HG03354 (cell line): Measurements from ENCODE around the gene CACNA1C.
"Not testable (repeated sequence)": the region's sequence is repeated elsewhere in the genome, so short reads cannot be mapped to it uniquely, and the experiment has no call there.

ENCODE experiments used
- ATAC-seq: cut with Tn5 transposase; IDR thresholded peaks from one replicate; pipeline ENCODE4 v1.9.1; 2021; ENCODE audit warnings: mild to moderate bottlenecking; ENCODE audit not compliant: unreplicated experiment, poor library complexity, severe bottlenecking

CACNA1C gene

DNA sequence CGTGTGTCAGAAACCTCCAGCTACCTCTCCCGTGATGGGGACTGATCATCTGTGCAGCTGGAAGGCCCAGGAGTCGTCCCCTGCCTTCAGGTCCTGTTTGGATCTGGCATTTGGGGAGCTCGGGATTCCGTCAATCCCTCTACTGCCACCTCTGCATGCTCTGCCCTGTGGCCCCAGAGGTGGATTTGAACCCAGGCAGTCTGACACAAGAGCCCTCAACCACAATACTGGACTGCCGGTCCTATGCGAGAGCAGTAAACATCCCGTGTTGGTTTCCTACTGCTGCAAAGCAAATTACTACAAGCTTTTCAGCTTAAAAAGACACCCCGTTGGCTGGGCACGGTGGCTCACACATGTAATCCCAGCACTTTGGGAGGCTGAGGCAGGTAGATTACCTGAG lies 620.1 kb downstream of the CACNA1C start:
- no peak for ATAC-seq

DNA sequence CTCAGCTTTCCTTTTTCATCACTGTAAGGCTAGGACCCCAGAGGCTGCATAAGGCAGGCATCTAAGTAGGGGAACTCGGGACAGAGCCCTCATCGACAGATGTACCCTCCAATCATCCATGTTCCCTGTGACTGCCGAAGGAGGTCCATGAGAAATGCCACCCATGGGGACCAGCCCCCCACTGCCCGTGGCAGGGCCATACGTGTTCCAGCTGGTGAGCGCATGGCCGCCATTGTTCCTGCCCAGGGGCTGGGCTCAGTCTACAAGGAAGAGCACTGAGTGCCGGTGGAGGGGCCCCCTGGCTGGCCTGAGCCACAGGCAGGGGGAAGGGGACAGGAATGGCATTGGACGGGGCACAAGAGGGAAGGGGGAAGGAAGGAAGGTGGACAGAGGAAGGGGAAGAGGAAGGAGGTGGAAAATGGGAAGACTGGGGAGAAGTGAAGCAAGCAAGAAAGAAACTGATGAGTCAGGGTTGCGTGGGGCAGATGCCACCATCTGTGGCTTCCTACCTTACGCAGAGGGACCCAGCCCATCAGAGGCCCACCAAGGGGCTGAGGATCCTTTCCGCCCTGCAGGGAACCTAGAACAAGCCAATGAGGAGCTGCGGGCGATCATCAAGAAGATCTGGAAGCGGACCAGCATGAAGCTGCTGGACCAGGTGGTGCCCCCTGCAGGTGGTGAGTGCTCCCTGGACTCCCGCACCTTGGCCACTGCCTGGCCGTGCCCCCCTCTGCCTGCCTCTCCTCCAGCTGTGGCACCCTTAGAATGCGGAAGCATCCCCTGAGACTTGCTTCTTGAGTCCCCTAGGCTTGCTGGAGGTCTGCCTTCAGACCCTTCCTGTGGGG lies 621.4 kb downstream of the CACNA1C start:
- ATAC-seq: no peak

DNA sequence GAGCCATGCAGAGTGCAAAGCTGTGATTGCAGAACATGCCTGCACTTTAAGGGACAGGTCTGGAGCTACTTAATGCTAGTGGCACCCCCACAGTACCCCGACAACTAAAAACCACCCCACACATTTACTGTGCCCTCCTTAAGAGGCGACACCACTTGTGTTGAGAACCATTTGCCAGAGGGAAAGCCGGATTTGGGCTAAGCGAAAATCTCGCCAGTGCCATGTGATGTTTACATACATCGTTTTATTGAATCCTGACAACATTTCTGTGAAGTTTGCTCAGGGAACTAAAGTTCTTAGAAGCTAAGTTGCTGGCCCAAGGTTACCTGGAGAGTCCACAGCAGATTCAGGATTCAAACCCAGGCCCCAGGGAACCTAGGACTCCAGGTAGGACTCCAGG lies 623.0 kb downstream of the CACNA1C start:
- ATAC-seq: no peak

DNA sequence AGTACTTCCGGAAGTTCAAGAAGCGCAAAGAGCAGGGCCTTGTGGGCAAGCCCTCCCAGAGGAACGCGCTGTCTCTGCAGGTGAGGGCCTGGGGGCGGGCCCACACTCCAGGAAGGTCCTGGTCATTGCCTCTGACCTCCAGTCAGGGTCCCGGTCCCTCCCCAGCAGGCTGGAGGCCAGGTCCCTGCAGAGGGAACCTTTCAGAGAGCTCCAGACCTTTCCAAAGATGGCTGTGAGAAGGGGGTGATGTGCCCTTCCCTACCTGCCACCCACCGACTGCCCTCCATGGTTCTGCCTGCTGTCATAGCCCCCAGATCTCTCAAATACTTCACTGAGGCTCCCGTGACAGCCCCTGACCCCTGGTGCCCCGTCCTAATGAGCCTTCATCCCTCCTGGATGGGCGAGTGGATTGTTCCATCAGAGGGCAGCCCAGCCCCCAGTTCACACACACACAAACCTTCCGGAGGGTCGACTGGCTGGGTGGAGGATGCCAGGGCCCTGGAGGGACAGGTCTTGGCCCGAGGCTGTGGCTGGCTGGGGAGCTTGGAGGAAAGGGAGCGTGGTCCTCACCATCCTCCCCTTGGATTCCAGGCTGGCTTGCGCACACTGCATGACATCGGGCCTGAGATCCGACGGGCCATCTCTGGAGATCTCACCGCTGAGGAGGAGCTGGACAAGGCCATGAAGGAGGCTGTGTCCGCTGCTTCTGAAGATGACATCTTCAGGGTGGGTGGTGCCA lies 624.5 kb downstream of the CACNA1C start:
- ATAC-seq: no peak

DNA sequence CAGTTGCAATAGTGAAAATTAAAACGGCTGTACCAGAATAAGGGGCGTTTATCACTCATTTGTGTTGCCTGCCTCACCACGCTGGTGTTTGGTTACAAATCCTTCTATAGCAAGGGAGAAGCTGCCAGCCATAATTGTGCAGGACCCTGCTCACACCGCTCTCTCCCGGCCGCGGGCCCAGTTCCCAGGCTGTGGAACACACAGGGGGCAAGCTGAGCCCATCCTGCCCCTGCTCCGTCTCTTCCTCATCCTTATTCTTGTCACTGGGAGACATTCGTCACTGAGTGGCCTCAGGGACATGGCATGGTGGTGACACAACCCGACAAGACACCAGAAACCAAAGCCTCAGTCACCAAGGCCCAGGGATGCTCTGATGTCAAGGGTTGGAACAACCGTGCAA lies 625.6 kb downstream of the CACNA1C start:
- no peak for ATAC-seq

DNA sequence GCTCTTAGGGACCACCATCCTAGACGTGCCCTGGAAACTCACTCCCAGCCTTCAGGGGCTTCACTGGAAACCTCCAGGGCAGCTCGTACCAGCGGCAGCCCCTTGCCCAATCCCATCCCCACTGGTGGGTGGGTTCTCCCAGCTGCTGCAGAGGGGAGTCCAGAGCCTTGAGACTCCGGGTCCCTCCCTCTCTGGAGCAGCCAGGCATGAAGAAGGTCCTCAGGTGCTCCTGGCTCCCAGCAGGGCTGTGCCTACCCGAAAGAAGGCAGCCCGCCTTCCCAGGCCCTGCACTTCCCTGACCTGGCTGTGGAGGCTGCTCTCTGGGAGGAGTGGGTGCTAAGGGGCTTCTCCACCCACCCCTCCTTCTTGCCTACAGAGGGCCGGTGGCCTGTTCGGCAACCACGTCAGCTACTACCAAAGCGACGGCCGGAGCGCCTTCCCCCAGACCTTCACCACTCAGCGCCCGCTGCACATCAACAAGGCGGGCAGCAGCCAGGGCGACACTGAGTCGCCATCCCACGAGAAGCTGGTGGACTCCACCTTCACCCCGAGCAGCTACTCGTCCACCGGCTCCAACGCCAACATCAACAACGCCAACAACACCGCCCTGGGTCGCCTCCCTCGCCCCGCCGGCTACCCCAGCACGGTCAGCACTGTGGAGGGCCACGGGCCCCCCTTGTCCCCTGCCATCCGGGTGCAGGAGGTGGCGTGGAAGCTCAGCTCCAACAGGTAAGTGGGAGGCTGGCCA lies 626.5 kb downstream of the CACNA1C start:
- ATAC-seq: no peak

DNA sequence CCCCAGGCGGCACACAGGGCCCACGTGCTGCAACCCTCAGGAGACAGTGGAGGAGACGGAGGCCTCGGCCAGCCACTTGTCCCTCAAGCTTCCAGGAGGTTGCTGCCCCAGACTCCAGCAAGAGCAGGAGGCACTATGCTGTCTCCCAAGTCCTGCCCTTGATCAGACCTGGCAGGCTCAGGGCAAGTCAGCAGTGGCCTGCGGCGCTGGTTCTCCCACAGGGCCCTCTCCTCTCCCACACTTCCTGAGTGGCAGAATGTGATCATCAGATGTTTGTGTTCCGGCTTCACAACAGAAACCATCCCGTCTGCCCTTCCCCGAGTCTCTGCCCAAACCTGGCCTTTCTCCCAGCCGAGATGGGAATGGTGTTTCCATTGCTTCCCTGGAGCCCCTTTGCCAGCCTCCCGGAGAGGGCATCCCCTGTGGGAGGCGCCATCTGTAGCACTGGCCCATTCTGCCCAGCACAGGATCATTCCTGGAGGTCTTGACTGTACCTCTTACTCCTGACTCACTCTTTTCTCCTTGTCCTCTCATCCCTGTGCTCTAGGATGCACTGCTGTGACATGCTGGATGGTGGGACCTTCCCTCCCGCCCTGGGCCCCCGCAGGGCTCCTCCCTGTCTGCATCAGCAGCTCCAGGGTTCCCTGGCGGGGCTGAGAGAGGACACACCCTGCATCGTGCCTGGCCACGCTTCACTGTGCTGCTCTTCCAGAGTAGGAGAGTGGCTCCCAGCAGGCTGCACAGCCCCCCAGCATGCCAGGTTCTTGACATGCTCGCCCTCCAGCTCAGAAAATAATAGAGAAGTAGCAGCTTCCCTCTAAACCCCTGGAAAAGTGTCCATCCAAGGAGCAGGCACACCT lies 627.3 kb downstream of the CACNA1C start:
- ATAC-seq: no peak

DNA sequence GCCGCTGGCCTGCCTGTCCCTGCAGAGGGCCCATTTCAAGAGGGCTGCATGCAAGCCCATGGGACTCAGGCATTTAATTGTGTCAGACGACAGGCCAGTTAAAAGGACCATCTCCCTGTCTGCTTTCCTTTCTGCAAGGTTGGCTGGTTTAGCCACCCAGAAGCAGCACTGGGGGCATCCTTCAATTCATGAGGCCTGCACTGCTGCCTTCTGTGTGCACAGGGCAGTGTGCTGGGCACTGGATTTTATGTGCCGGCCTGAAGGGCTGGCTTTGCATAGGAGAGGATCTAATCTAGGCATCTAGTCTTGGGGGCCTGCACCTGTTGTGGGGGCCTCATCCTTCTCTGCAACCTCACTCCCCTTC lies 627.9 kb downstream of the CACNA1C start:
- no peak for ATAC-seq

DNA sequence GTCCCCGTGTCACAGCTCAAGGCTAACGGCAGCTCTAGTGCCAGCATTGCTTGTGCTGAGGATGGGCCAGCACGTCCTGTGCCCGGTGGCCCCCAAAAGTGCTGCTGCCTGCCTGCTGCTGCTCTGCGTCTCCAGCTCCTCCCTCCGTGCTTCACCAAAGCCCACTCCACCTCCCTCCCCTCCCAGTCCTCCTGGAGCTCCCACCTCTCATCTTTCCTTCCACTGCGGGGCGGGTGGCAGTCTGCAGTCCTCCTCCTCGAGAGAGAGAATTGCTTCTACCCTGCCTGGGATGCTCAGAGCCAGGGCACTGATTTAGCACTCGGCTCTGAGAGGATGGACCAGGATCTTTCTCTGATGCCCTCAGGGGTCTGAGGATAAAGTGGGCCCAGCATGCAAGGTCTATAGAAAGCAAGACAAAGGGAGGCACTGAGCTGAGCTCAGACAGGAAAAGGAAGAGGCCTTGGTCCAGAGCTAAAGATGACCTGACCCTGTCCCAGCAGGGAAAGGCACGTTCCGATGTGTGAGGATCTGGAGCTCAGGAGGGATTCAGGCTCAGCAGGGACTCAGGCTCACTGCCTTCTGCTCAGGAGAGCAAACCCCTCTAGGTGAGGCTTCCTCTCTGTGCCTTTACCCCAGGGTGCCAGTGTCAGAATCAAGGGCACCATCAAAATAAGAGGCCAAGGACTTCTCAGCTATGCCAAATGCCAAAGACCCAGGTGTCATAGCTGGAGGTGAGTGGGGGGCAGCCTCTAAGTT lies 628.8 kb downstream of the CACNA1C start:
- no peak for ATAC-seq

DNA sequence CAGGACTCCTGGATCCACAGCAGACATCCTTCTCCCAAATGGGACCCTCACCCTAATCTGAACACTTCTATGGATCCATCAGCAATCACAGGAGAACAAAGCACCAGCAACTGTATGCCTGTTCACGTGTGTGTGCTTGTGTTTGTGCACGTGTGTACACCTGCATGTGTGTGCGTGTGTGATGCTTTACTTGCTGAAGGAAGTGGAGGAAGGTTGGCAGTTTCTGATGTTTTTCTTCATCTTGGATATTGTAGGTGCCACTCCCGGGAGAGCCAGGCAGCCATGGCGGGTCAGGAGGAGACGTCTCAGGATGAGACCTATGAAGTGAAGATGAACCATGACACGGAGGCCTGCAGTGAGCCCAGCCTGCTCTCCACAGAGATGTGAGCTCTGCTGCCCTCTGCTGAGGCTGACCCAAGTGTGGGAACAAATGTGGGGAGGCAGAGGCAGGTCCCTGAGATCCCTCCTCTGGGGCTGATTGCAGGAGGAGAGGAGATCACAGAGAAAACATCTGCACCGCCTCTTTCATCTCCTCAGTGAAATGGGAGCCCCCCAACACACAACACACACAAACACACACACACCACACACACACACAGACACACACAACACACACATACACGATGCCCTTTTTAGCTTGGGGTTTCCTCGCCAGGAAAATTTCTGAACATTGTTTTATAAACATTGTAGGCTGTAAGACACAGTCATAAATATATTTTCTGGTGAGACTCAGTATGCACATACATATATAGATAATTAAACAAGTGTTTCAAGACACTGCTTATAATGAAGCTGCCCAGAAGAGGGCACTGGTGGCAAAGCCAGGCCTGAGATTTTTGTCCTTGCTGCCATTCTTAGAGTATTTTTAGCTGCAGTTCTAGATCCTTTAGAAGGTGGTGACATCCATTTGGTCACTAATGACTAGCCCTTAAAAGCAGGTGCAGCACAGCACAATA lies 629.8 kb downstream of the CACNA1C start:
- no peak for ATAC-seq

DNA sequence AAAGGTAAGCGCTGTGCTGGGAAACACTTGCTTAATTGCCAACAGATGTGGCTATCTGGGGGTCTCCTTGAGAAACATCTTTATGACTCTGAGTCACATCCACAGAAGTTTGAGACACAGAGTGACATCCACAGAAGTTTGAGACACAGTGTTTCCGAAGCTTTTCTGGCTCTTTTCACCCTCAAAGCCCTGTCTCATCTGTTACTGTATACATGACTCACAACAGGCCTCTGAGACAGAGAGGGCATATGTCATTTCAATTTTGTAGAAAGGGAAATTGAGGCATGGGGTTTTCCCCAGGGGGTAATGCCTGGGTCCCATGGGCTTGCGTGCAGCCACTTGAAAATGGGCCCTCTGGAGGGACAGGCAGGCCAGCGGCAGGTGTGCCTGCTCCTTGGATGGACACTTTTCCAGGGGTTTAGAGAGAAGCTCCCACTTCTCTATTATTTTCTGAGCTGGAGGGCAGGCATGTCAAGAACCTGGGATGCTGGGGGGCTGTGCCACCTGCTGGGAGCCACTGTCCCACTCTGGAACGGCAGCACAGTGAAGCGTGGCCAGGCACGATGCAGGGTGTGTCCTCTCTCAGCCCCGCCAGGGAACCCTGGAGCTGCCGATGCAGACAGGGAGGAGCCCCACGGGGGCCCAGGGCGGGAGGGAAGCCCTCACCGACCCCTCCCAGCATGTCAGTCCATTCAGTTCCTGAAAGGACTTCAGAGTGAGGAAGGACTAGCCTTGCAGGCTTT lies 630.7 kb downstream of the CACNA1C start:
- no peak for ATAC-seq

DNA sequence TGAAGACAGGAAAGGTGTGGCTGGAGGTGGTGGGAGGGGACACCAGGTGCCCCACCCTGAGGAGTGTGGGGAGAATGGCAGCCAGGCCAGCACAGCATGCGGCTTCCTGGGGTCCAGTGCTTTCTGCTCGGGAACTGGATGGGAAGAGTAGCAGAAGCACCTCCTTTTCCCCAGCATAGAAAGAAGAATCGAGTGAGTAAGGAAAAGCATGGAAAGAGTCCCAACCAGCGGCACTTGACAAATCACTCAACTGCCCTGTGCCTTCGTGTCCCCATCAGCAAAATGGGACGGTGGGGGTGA lies 631.2 kb downstream of the CACNA1C start:
- not testable (repeated sequence) for ATAC-seq

DNA sequence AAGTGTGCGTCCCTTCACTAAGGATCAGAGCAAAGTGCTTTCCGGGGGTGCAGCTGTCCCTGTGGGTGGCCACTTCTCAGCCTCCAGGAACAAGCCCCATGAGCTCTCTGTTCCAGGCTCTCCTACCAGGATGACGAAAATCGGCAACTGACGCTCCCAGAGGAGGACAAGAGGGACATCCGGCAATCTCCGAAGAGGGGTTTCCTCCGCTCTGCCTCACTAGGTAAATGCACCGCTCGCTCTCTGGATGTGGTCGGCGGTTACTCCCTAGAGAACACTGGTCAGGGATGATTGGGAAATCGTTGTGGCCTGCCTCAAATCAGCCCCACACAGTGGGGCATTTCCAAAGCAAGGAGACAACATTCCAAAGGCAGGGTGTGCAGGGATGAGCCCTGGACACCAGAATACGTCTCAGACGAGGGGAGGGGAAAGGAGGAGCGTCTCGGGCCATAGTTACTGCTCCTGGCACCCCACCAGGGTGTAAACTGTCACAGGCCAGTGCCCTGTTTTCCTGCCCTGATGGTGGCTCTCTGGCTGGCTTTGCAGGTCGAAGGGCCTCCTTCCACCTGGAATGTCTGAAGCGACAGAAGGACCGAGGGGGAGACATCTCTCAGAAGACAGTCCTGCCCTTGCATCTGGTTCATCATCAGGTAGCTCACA lies 633.0 kb downstream of the CACNA1C start:
- ATAC-seq: not testable (repeated sequence)

DNA sequence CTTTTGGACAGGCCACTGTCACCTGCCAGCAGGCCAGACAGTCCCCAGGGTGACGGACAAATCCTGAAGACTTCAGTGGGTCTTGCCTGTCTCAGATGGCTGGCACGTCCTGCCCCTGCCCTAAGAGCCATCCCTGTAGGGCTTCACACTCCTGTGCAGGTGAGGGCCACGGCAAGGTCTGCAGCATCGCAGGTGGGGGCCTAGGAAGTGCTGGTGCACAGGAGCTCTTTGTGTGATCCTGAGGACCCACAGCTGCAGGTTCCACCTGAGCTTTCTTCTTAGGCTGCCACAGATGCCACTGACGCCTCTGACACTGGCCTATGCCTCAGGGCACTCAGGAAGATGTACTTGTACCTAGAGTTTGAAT lies 633.5 kb downstream of the CACNA1C start:
- ATAC-seq: no peak

DNA sequence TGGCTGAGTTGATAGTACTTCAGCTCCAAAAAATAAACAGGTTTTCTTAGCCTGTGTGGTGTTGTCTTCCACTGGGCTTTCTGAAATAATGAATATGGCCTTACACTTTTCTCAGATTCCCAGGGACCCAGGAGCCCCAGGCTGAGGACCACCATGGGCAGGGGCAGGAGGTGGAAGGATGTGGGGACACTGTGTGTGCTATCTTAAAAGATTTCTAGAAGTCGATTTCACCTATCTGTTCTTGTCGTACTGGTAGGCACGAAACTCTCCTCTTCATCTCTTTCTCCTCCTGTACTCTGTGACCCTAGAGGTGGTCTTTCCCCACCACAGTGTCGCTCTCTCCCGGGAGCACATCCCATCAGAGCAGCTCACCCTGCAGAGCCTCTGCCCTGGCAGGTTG lies 634.3 kb downstream of the CACNA1C start:
- ATAC-seq: no peak

DNA sequence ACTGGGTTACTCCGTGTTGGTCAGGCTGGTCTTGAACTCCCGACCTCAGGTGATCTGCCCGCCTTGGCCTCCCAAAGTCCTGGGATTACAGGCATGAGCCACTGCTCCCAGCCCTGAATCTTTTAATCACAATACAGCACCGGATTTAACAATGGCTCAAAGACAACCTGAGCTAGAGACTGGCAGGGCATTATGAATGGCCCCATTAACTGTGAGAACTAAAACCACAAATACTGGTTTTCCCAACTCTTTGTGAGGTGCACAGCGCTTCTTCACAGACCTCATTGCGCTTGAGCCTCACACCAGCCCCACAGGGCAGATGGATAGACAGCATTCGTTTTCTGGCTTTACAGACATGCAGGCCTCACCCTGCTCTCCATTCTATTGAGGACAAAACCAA lies 634.9 kb downstream of the CACNA1C start:
- ATAC-seq: no peak

DNA sequence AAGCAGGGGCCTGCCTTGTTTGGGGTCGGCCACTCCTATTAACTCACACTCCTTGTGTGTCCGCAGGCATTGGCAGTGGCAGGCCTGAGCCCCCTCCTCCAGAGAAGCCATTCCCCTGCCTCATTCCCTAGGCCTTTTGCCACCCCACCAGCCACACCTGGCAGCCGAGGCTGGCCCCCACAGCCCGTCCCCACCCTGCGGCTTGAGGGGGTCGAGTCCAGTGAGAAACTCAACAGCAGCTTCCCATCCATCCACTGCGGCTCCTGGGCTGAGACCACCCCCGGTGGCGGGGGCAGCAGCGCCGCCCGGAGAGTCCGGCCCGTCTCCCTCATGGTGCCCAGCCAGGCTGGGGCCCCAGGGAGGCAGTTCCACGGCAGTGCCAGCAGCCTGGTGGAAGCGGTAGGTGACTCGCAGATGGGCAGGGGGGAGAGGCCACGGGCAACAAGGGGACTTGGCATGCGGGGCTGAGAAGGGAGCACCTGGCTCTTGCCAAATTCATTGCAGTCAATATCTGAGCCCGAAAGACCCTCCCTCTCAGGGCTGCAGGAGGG lies 635.7 kb downstream of the CACNA1C start:
- no peak for ATAC-seq
